ENCODE results near the gene LGALS3BP. TPM values are rescaled to one million over a fixed set of nuclear protein-coding genes. Genes with fewer than 3 reads are reported as not detected.

LGALS3BP gene
- polyA plus RNA-seq, 3 donors from 2014 or later = 3.4 to 10.2 (median 3.6) TPM

- peak overlapping the region in 2 of 5 donors; percentile 4 to 17 for H3K4me3 Mint-ChIP-seq
- H3K27me3 Mint-ChIP-seq (ENCODE audit: low read depth in 3 of 3) = peaks cover 0 to 2% (median 2%) of the 10 kb centered on the region in 3 donors
- peaks cover 8 to 10% of the 10 kb centered on the region in 2 donors for H3K4me1 Mint-ChIP-seq
- H3K27ac Mint-ChIP-seq = peak overlapping the region; percentile 3 to 78 (median 70)
- no peaks in the 10 kb centered on the region for H3K9me3 Mint-ChIP-seq
- peak; percentile 25 to 47 (median 34) for DNase-seq
- no peaks in the 10 kb centered on the region for H3K36me3 Mint-ChIP-seq
Measured at GRCh38 chr17:78933025-78933958, 46.4 kb downstream of the LGALS3BP start.

GRCh38 chr17:78929908-78930775 is 49.6 kb downstream of the LGALS3BP start:
- Mint-ChIP-seq H3K4me1 (peaks cover 8 to 11% of the 10 kb centered on the region in 2 donors), H3K4me3 (no peak overlapping the region), H3K27me3 (ENCODE audit: low read depth in 3 of 3) (peaks cover 4 to 14% (median 10%) of the 10 kb centered on the region in 3 donors), H3K9me3 (no peaks in the 10 kb centered on the region), H3K36me3 (no peaks in the 10 kb centered on the region), H3K27ac (no peak overlapping the region)
- no peak for DNase-seq

DNA sequence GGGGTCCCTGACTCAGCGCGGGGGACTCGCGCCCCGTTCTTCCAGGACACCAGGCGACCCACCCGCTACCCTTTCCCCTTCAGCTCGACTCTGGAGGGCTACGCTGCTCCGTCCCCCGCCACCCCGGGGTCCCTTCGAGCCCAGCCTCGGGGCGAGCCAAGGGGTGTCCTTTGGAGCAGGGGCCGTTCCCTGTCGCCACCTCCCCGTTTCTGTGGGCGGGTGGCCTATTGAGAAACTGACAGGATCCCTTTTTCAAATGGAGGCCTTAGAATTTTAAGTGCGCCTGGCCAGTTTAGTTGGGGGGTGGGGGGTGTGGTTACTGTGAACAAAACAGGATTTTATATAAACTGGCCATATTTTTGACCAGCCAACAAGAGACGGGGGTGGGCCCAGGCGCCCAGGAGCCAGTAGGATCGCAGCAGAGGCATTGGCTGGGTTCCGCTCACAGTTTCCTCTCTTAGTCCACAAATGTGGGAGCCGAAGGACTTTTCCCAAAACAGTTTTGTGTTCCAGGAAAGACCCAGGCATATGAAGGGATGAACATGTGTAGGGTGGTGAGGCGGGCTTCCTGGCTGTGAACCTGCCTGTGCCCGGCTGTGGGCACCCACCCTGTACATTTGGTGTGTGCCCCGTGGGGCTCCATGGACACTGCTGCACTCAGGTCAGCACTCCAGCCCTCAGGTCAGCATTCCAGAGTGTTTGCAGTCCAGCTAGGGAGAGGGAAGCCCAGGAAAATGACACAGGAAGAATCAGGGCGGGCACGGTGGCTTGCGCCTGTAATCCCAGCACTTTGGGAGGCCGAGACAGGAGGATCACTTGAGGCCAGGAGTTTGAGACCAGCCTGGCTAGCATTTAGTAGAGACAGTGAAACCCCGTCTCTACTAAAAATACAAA is 53.8 kb downstream of the LGALS3BP start:
- no peaks in the 10 kb centered on the region for H3K36me3 Mint-ChIP-seq
- peaks cover 7 to 23% (median 20%) of the 10 kb centered on the region in 3 donors for H3K27me3 Mint-ChIP-seq (ENCODE audit: low read depth in 3 of 3)
- H3K9me3 Mint-ChIP-seq = no peaks in the 10 kb centered on the region
- DNase-seq = no peak
- peak overlapping the region in 1 of 5 donors; percentile 19 for H3K4me3 Mint-ChIP-seq
- no peak overlapping the region for H3K27ac Mint-ChIP-seq
- H3K4me1 Mint-ChIP-seq = peaks cover 6 to 10% of the 10 kb centered on the region in 2 donors

- DNase-seq = peak; percentile 49 to 54 (median 53)
- Mint-ChIP-seq H3K36me3 (no peaks in the 10 kb centered on the region), H3K27me3 (ENCODE audit: low read depth in 3 of 3) (peaks cover 7 to 27% (median 22%) of the 10 kb centered on the region in 3 donors), H3K27ac (no peak within 1 kb of the TSS), H3K4me1 (peaks cover 6 to 10% of the 10 kb centered on the region in 2 donors), H3K4me3 (peak within 1 kb of the TSS in 4 of 5 donors; percentile 27 to 71 (median 51)), H3K9me3 (no peaks in the 10 kb centered on the region)
Measured at GRCh38 chr17:78925234-78925633, 54.5 kb downstream of the LGALS3BP start, which contains the start of gene TIMP2. Gene TIMP2, minus strand, starts transcription at chr17:78925387. Its CDS starts 299 bp downstream, at chr17:78925088.

DNA sequence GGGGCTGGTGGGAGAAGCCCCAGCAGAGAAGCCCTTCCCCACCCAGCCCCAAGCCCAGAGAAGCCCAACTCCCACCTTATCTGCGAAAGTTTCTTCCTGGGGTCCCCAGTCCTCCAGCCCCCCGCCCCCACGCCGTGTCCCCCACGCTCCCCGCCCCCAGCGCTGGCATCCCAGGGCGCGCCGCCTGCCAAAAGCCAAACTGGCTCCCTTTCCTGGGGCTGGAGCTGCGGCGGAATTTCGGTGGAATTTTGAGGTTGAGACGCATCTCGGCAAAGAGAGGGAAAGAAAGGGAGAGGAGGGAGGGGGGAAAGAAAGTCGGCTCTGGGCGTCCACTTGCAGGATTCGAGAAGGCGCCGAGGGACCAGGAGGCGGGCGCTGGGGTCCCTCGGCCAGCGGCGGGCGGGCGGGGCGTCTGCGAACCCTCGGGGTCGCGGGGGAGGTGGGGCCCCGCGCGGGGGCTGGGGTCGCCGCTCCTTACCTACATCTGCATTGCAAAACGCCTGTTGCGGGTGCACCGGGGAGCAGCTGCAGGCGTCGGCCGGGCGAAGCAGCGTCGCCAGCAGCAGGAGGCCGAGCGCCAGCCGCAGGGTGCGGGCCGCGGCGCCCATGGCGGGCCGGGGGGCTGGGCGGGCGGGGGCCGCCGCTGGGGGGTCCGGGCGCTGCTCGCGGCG is 55.1 kb downstream of the LGALS3BP start:
- no peak overlapping the region for H3K27ac Mint-ChIP-seq
- no peaks in the 10 kb centered on the region for H3K9me3 Mint-ChIP-seq
- no peaks in the 10 kb centered on the region for H3K36me3 Mint-ChIP-seq
- H3K27me3 Mint-ChIP-seq (ENCODE audit: low read depth in 3 of 3) = peaks cover 7 to 30% (median 23%) of the 10 kb centered on the region in 3 donors
- H3K4me1 Mint-ChIP-seq = peaks cover 6 to 10% of the 10 kb centered on the region in 2 donors
- no peak for DNase-seq
- H3K4me3 Mint-ChIP-seq = peak overlapping the region in 4 of 5 donors; percentile 21 to 71 (median 34)

DNA sequence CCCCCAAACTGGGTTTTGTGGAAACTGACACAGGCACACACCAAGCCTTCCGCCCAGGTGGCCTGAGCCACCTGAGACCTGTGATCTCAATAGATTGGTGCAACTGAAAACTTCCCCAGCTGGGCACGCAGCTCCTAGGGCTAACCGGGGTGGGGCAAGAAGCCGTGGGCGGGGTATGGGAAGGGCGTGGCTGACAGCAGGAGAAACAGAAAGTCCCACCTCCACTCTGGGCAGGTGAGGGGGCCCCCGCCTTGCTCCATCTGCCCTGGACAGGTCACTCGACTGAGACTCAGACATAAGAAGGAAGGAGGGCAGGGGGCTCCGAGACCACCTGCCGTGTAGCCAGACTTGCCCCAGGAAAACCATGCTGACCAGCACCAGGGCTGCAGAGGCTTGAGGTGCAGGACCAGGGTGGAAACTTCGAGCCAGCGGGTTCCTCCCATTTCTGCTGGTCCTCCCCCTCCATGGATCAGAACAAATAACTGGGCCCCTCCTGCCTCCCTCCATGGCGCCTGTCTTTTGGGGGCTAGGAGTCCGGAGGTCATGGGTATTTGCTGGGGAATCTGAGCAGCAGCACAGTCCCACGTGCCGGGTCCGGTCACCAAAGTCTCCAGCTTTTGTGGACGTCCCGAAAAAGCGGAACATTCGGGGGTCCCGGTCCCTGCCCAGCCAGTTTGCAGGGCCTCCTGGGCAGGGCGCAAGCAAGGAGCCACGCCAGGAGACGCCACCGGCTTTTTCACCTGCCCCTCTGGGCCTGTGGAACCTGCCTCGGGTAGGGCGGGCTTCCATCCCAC is 55.9 kb downstream of the LGALS3BP start:
- Mint-ChIP-seq H3K27me3 (ENCODE audit: low read depth in 3 of 3) (peaks cover 7 to 30% (median 21%) of the 10 kb centered on the region in 3 donors), H3K9me3 (no peaks in the 10 kb centered on the region), H3K4me3 (peak overlapping the region; percentile 40 to 71 (median 49)), H3K4me1 (peaks cover 6 to 10% of the 10 kb centered on the region in 2 donors), H3K36me3 (no peaks in the 10 kb centered on the region), H3K27ac (peak overlapping the region in 1 of 6 donors; percentile 66)
- DNase-seq = peak in 2 of 3 donors; percentile 14 to 21

DNA sequence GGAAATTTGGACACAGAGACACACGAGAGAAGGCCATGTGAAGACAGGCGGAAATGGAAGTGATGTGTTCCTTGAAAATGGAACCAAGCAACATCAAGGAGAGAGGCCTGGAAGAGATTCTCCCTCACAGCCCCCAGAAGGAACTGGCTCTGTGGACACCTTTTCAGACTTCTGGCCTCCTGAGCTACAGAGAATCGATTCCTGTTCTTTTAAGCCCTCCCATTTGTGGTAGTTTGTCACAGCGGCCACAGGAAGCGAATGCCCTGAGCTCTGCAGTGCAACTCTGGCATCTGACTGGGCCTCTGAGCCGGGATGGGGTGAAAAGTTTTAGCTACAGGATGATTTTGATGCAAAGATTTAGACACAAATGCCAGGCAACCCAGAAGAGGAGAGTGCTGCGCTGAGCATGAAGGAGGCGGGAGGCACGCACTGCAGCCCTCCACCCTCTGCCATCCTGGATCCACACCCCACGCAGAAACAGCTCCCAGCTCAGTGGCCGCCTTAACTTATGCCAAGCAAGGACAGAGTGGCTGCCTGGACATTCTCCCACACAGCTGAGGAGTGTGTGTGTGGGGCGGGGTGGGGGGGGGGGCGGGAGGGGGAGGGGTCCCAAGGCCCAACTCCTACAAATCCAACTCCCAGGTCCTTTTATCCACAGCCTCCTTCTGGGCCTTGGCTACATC is 56.8 kb downstream of the LGALS3BP start:
- no peak for DNase-seq
- peak overlapping the region in 1 of 6 donors; percentile 61 for H3K27ac Mint-ChIP-seq
- peaks cover 6 to 10% of the 10 kb centered on the region in 2 donors for H3K4me1 Mint-ChIP-seq
- H3K27me3 Mint-ChIP-seq (ENCODE audit: low read depth in 3 of 3) = peaks cover 7 to 28% (median 21%) of the 10 kb centered on the region in 3 donors
- H3K9me3 Mint-ChIP-seq = no peaks in the 10 kb centered on the region
- H3K4me3 Mint-ChIP-seq = peak overlapping the region in 4 of 5 donors; percentile 53 to 71 (median 64)
- no peaks in the 10 kb centered on the region for H3K36me3 Mint-ChIP-seq

DNA sequence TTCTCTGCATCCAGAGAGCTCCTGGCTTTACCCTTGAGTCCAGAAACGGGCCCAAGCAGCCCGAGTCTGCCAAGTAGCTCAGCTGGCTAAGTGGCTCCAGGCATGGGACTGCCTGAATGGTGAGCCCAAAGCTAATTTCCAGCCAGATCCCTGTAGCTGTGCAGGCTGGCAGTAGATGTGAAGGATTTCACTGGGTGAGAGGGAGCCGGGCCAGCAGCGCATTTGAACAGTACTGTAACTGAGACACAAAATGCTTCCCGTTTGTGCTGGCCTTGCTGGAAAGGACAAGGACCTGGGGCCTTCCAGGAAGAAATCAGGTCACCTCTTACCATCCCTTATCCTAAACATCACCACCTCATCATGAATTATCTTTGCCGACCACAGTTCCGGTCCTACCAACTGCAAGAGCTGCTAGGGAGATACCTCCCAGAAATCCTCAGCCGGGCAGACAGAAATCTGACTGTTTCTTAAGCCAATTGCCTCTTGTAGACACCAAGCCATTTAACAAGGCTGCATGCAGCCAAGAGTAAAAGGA is 58.2 kb downstream of the LGALS3BP start:
- no peaks in the 10 kb centered on the region for H3K9me3 Mint-ChIP-seq
- H3K36me3 Mint-ChIP-seq = no peaks in the 10 kb centered on the region
- H3K27me3 Mint-ChIP-seq (ENCODE audit: low read depth in 3 of 3) = peaks cover 5 to 22% (median 16%) of the 10 kb centered on the region in 3 donors
- H3K4me1 Mint-ChIP-seq = peaks cover 6 to 10% of the 10 kb centered on the region in 2 donors
- H3K4me3 Mint-ChIP-seq = no peak overlapping the region
- no peak for DNase-seq
- H3K27ac Mint-ChIP-seq = no peak overlapping the region
